GM06990 (cell line): ENCODE results near the gene EIF2S3.

Source experiments
- DNase-seq: peaks from one replicate; pipeline ENCODE4 v3.0.0-alpha.2; 2011; ENCODE audit not compliant: insufficient read length; ENCODE audit errors: extremely low read depth
- H3K27me3 ChIP-seq: replicated peaks from 2 replicates; pipeline ENCODE4 v1.6.0; 2011; ENCODE audit warnings: low read length; ENCODE audit not compliant: control insufficient read depth, insufficient read depth
- H3K36me3 ChIP-seq: 2 replicates; pipeline ENCODE4 v1.5.1; 2011; ENCODE audit warnings: low read length; ENCODE audit not compliant: control insufficient read depth, insufficient read depth
- H3K4me3 ChIP-seq: replicated peaks from 2 replicates; pipeline ENCODE4 v1.5.1; 2011; ENCODE audit warnings: low read depth, mild to moderate bottlenecking, control low read depth, low read length
- CTCF ChIP-seq: IDR thresholded peaks from 2 replicates; pipeline ENCODE4 v1.5.1; 2011; ENCODE audit warnings: low read length, control low read depth, mild to moderate bottlenecking, inconsistent platforms; ENCODE audit not compliant: insufficient read depth, poor library complexity, severe bottlenecking

The EIF2S3 gene

DNA sequence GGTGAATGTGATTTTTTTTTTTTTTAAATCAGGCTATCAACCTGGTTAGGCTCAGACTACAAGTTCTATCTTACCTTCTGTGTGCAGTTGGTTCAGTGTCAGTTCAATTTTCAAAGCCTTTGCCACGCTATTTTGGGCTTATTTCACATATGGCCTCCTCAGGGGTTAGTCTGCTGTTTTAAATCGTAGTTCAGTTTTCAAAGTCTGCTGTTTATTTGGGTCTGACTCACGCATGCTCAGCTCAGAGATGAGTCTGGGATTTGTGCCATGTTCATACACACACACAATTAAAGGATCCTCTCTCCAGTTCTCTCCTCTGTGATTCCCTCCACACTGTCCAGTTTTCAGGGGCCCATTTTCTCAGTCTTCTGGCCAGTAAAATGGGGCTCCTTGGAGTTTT is 62.5 kb downstream of the EIF2S3 start:
- Histone ChIP-seq H3K36me3 (no peaks in the 10 kb centered on the region), H3K4me3 (no peak overlapping the region), H3K27me3 (no peaks in the 10 kb centered on the region)
- TF ChIP-seq CTCF = no peak
- no peak for DNase-seq

DNA sequence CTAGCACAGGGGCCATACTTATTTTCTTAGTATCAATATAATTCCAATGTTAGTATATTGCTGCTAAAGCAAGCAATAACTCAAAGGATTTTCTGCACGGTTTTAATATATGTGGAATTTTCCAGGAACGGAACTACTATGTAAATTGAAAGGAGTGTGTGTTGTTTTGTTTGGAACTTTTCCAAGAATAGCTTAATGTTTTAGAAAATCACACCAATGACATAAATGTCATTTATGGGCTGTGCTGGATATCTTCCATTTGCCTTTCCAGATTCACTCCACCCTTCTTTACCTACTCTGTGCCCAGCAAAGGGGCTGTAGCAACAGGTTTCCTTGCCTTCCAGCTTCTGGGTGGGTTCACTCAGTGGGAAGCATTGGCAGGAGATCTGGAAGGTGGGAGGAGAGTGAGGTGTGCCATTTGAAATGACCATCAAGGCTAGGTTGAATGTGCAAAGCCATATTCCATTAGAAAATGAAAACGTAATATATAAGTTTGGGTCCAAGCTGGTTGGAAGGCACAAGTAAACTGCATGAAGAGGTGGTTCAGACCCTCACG is 69.6 kb downstream of the EIF2S3 start:
- no peaks in the 10 kb centered on the region for H3K36me3 ChIP-seq
- H3K4me3 ChIP-seq = no peak overlapping the region
- no peak for DNase-seq
- no peaks in the 10 kb centered on the region for H3K27me3 ChIP-seq
- no peak for TF ChIP-seq CTCF

DNA sequence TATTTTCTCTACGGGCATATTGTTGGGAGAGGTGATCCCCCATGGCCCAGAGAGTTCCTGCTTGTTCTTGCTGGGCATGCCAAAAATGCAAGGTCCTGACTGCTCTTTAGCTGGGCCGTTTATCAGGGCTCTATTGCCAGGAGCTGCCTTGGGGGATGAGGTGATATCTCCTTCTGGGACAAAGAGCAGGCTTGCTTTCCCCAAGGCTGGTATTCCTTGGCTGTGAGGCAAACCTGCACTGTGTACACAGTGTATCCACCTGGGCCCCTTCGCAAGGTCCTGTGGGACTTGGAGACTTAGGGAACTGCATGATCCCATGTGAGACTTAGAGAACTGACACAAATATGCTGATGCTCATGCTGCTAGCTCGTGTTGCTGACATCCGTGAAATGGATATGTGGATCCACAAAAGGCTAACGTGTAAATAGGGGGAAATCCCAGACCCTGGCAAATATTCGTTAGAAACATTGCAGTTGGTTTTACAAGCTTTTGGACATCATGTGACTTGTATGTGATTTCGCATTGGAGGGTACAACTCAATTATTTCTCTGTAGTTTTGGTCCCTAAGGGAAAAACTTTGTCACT is 70.4 kb downstream of the EIF2S3 start:
- Histone ChIP-seq H3K36me3 (no peaks in the 10 kb centered on the region), H3K27me3 (no peaks in the 10 kb centered on the region)
- no peak for DNase-seq

More for the DNA sequence above, 70.4 kb downstream of the EIF2S3 start:
- H3K4me3 ChIP-seq = no peak overlapping the region
- no peak for TF ChIP-seq CTCF
